Transverse colon (tissue), 4 donors: ENCODE data around the gene STAT5B. TPM values are rescaled to one million over a fixed set of nuclear protein-coding genes. Genes with fewer than 3 reads are reported as not detected.
"Not testable (repeated sequence)": the region's sequence is repeated elsewhere in the genome, so short reads cannot be mapped to it uniquely, and the experiment has no call there.

Experiments used
- DNase-seq: peaks from one replicate; pipeline ENCODE4 v3.0.0-alpha.2; 2019
- H3K27ac ChIP-seq, 4 donors: fragments of 200-600 bp; sonication (generic); 2 replicates each; pipeline ENCODE4 v1.5.1; 2016 to 2018; ENCODE audit warnings: inconsistent platforms in 4 of 4
- H3K27me3 ChIP-seq: fragments of 200-600 bp; sonication (generic); 2 replicates; pipeline ENCODE4 v1.5.1; 2017; ENCODE audit warnings: inconsistent platforms
- H3K36me3 ChIP-seq, 4 donors: fragments of 200-600 bp; sonication (generic); 2 replicates each; pipeline ENCODE4 v1.5.1; 2017 to 2019; ENCODE audit warnings: inconsistent platforms in 4 of 4
- H3K4me1 ChIP-seq, 4 donors: fragments of 200-600 bp; sonication (generic); 2 replicates each; pipeline ENCODE4 v1.5.1; 2017 to 2020; ENCODE audit warnings: inconsistent platforms in 4 of 4
- H3K4me3 ChIP-seq, 4 donors: fragments of 200-600 bp; sonication (generic); 1 replicate in 1 of 4; 2 replicates in 3 of 4; pipeline versions ENCODE4 v1.5.1 to v1.6.1; 2017 to 2019; ENCODE audit warnings: inconsistent platforms in 4 of 4
- H3K9me3 ChIP-seq, 2 donors: fragments of 200-600 bp; sonication (generic); 2 replicates each; pipeline ENCODE4 v1.5.1; 2017 to 2019; ENCODE audit warnings: inconsistent platforms in 2 of 2
- CTCF ChIP-seq, 5 experiments: fragments of 200-600 bp in 3 of 5; fragments of 450-650 bp in 2 of 5; sonication (generic) in 3 of 5; IDR thresholded peaks; 1 replicate in 2 of 5; 2 replicates in 3 of 5; pipeline ENCODE4 v1.5.1; 2016 to 2017; ENCODE audit warnings: antibody characterized with exemption in 5 of 5, inconsistent platforms in 3 of 5, mild to moderate bottlenecking in 2 of 5, moderate library complexity in 1 of 5
- EP300 ChIP-seq: sonication (generic); formaldehyde crosslinking; IDR thresholded peaks from one replicate; pipeline ENCODE4 v1.6.1; 2017; ENCODE audit warnings: antibody characterized with exemption, low read depth
- POLR2A ChIP-seq: fragments of 450-650 bp; IDR thresholded peaks from one replicate; pipeline ENCODE4 v1.6.1; 2016; ENCODE audit warnings: antibody characterized with exemption, mild to moderate bottlenecking, moderate library complexity
- POLR2AphosphoS5 ChIP-seq, 3 donors: sonication (generic); formaldehyde crosslinking; IDR thresholded peaks; one replicate each; pipeline ENCODE4 v1.6.1; 2016; ENCODE audit warnings: antibody characterized with exemption in 3 of 3
- WGBS, 2 donors: methylation state at CpG; one replicate each; pipeline ENCODE4 v1.1.5; 2018; ENCODE audit warnings: low coverage in 1 of 2; 5-methylcytosine and 5-hydroxymethylcytosine counted together
- in situ Hi-C, 4 donors: fragments of 200-750 bp; cut with MboI; loops; one replicate each; pipeline versions ENCODE4 v1.15.0 to v1.15.1; 2017; ENCODE audit warnings: low sequenced_read_pairs in 3 of 4, low pct_ligation_motif_present in 1 of 4, low pct_unique_long_range_greater_than_20kb in 1 of 4
- intact Hi-C: fragments of 100-400 bp; cut with DNase I; formaldehyde crosslinking; loops from one replicate; pipeline ENCODE4 v1.15.1; 2023; ENCODE audit warnings: low total_unique reads
- total RNA-seq, 4 donors: library from RNA; depleted of rRNA; stranded (reverse); fragments of >200 nt; gene quantifications; one replicate each; pipeline ENCODE4 v1.1.0, GENCODE V29; 2016

STAT5B gene
- total RNA-seq, 4 donors from 2014 or later, result 51.3 to 151 (median 79.1) TPM

DNA sequence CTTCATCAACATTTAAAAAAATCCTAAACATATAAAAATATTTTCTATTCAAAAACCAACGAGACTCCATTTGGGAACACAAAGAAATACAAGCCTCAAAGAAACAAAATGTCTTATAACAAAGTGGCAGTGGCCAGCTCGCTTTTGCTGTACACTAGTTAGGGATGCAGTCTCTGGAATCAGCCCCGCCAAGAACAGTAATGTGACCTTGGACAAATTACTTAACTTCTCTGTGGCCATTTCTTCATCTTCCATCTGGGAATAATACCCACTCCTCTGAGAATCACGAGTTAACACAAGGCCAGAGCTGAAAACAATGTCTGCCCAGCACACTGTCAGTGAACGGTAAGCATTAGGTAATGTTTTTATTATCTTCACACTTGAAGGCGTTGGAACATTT is 5.6 kb downstream of the STAT5B start:
- Histone ChIP-seq H3K27ac (peak overlapping the region; percentile 1 to 65 (median 32)), H3K27me3 (no peaks in the 10 kb centered on the region), H3K4me1 (peaks cover 0 to 81% (median 31%) of the 10 kb centered on the region in 4 donors), H3K4me3 (no peak overlapping the region), H3K9me3 (no peaks in the 10 kb centered on the region), H3K36me3 (no peaks in the 10 kb centered on the region)
- 67 to 73% methylated on average over 6 of the region's 6 CpGs for WGBS, 2 donors
- no peak for TF ChIP-seq POLR2AphosphoS5 (IDR thresholded peaks at IDR 0.05)
- TF ChIP-seq CTCF (IDR thresholded peaks at IDR 0.05), result no peak
- TF ChIP-seq POLR2A, result no peak
- no peak for DNase-seq
- in situ Hi-C loops (no loop called here), intact Hi-C loops (no loop called here)

- Histone ChIP-seq H3K27me3 (no peaks in the 10 kb centered on the region), H3K36me3 (no peaks in the 10 kb centered on the region), H3K4me3 (no peak overlapping the region), H3K9me3 (no peaks in the 10 kb centered on the region), H3K27ac (peak overlapping the region; percentile 23 to 65 (median 34)), H3K4me1 (peaks cover 0 to 78% (median 30%) of the 10 kb centered on the region in 4 donors)
- DNase-seq, result no peak
- intact Hi-C loops (no loop called here), in situ Hi-C loops (no loop called here)
- TF ChIP-seq EP300, result no peak
- no peak for TF ChIP-seq POLR2AphosphoS5 (IDR thresholded peaks at IDR 0.05)
- TF ChIP-seq POLR2A, result no peak
- WGBS, 2 donors, result 72 to 80% methylated on average over 4 of the region's 4 CpGs
Observed at GRCh38 chr17:42270170-42270535, 6.0 kb downstream of the STAT5B start.

- intact Hi-C loops, result no loop called here
- no peaks in the 10 kb centered on the region for H3K36me3 ChIP-seq
- peak overlapping the region in 1 of 4 donors; percentile 40 for H3K27ac ChIP-seq
- no peak for DNase-seq
- 72 to 84% methylated on average over 5 of the region's 5 CpGs for WGBS, 2 donors
- no peaks in the 10 kb centered on the region for H3K27me3 ChIP-seq
- TF ChIP-seq CTCF (IDR thresholded peaks at IDR 0.05) (no peak), EP300 (no peak), POLR2AphosphoS5 (IDR thresholded peaks at IDR 0.05) (no peak), POLR2A (no peak)
- peaks cover 0 to 60% (median 18%) of the 10 kb centered on the region in 4 donors for H3K4me1 ChIP-seq
- no peak overlapping the region for H3K4me3 ChIP-seq
- no peaks in the 10 kb centered on the region for H3K9me3 ChIP-seq
- in situ Hi-C loops, result no loop called here
Observed at GRCh38 chr17:42268236-42268635, 8.0 kb downstream of the STAT5B start.

GRCh38 chr17:42266918-42267766 is 9.0 kb downstream of the STAT5B start:
- H3K4me1 ChIP-seq, result peaks cover 0 to 49% (median 13%) of the 10 kb centered on the region in 4 donors
- intact Hi-C loops, result no loop called here
- TF ChIP-seq POLR2A, result no peak
- peak; percentile 94 for TF ChIP-seq EP300
- TF ChIP-seq POLR2AphosphoS5 (IDR thresholded peaks at IDR 0.05), result peak; percentile 42 to 72 (median 70)
- H3K27me3 ChIP-seq, result no peaks in the 10 kb centered on the region
- in situ Hi-C loops, result no loop called here
- peak overlapping the region; percentile 28 to 53 (median 32) for H3K27ac ChIP-seq
- no peak overlapping the region for H3K4me3 ChIP-seq
- H3K36me3 ChIP-seq, result no peaks in the 10 kb centered on the region
- H3K9me3 ChIP-seq, result no peaks in the 10 kb centered on the region
- DNase-seq, result no peak
- WGBS, 2 donors, result 58 to 66% methylated on average over 9 of the region's 9 CpGs

- no peak for DNase-seq
- peaks cover 0 to 42% (median 10%) of the 10 kb centered on the region in 4 donors for H3K4me1 ChIP-seq
- no peak overlapping the region for H3K4me3 ChIP-seq
- in situ Hi-C loops (no loop called here), intact Hi-C loops (no loop called here)
- H3K27ac ChIP-seq, result peak overlapping the region in 2 of 4 donors; percentile 31 to 51
- H3K9me3 ChIP-seq, result no peaks in the 10 kb centered on the region
- TF ChIP-seq CTCF (IDR thresholded peaks at IDR 0.05), result no peak
- 77 to 92% methylated on average over 2 of the region's 2 CpGs for WGBS, 2 donors
- no peaks in the 10 kb centered on the region for H3K27me3 ChIP-seq
- no peaks in the 10 kb centered on the region for H3K36me3 ChIP-seq
Observed at GRCh38 chr17:42266462-42266861, 9.7 kb downstream of the STAT5B start.

- in situ Hi-C loops, H3K9me3 ChIP-seq, H3K4me3 ChIP-seq, H3K27ac ChIP-seq, DNase-seq, H3K27me3 ChIP-seq, H3K36me3 ChIP-seq, intact Hi-C loops: not testable (repeated sequence)
- WGBS, 2 donors, result 90% methylated on average over 3 of the region's 4 CpGs; no CpG with 5 or more reads in 1 of the 2 donors
- peaks cover 0 to 28% (median 1%) of the 10 kb centered on the region in 4 donors for H3K4me1 ChIP-seq
Observed at GRCh38 chr17:42264366-42264765, 11.8 kb downstream of the STAT5B start.
